Neutrophil (primary cell): ENCODE results near the gene ADGRV1.

Source experiments
- H3K27ac ChIP-seq: fragments of 200-600 bp; sonication (generic); 2 replicates; pipeline ENCODE4 v1.5.1; 2016; ENCODE audit warnings: mild to moderate bottlenecking, moderate library complexity
- H3K27me3 ChIP-seq: fragments of 200-600 bp; sonication (generic); 2 replicates; pipeline ENCODE4 v1.6.0; 2016; ENCODE audit warnings: mild to moderate bottlenecking
- H3K36me3 ChIP-seq: fragments of 200-600 bp; sonication (generic); 2 replicates; pipeline ENCODE4 v1.5.1; 2017
- H3K4me1 ChIP-seq, 2 experiments: fragments of 200-600 bp in 1 of 2; sonication (generic) in 1 of 2; 1 replicate in 1 of 2; 2 replicates in 1 of 2; pipeline versions ENCODE4 v1.5.1 to v1.6.1; 2013 to 2016; ENCODE audit warnings: low read depth in 1 of 2, low read length in 1 of 2, mild to moderate bottlenecking in 1 of 2, moderate library complexity in 1 of 2; ENCODE audit not compliant: control insufficient read depth in 1 of 2, insufficient read depth in 1 of 2
- H3K4me3 ChIP-seq, 2 experiments: fragments of 200-600 bp in 1 of 2; sonication (generic) in 1 of 2; 1 replicate in 1 of 2; 2 replicates in 1 of 2; pipeline ENCODE4 v1.5.1; 2013 to 2016; ENCODE audit warnings: low read depth in 1 of 2, low read length in 1 of 2, mild to moderate bottlenecking in 1 of 2, moderate library complexity in 1 of 2
- H3K9me3 ChIP-seq: fragments of 200-600 bp; sonication (generic); 2 replicates; pipeline ENCODE4 v1.5.1; 2016
- TF ChIP-seq, protein P1 (sequence below): fragments of 200-600 bp; sonication (generic); IDR thresholded peaks from 2 replicates; pipeline ENCODE4 v1.5.1; 2016; ENCODE audit warnings: antibody characterized with exemption

Gene ADGRV1

DNA sequence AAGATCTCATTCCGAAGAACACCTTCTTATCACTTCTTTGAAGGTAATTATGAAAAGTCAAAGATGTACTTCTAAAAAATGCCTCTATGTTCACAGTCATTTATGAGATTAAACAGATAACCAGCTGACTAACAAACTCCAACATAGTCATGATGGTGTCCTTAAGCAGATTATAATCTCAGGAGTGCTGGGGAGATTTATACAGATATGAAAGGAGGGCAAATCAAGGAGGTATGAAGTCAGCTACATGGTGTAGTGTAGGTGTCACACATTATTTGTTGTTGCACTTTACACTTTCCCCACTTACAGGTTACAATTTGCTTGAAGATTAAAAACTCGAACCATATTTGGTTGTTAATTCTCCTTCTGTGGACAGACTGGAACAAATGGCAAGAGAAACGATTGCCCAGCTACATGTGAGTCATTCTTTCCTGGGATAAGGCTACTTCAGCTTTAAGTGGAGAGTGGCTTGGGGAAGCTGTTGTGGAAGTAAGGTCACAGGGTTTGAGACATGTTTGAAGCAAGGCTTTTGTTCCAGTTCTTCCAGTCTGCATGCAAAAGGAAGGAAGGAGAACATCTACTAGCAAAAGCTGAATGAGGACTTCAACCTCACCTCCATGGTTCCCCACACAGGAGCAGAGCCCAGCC is 320.1 kb downstream of the ADGRV1 start:
- Histone ChIP-seq H3K9me3 (no peaks in the 10 kb centered on the region), H3K4me3 (no peak overlapping the region), H3K27ac (no peak overlapping the region), H3K36me3 (no peaks in the 10 kb centered on the region), H3K27me3 (no peaks in the 10 kb centered on the region), H3K4me1 (no peaks in the 10 kb centered on the region)
- TF ChIP-seq, protein P1, sequence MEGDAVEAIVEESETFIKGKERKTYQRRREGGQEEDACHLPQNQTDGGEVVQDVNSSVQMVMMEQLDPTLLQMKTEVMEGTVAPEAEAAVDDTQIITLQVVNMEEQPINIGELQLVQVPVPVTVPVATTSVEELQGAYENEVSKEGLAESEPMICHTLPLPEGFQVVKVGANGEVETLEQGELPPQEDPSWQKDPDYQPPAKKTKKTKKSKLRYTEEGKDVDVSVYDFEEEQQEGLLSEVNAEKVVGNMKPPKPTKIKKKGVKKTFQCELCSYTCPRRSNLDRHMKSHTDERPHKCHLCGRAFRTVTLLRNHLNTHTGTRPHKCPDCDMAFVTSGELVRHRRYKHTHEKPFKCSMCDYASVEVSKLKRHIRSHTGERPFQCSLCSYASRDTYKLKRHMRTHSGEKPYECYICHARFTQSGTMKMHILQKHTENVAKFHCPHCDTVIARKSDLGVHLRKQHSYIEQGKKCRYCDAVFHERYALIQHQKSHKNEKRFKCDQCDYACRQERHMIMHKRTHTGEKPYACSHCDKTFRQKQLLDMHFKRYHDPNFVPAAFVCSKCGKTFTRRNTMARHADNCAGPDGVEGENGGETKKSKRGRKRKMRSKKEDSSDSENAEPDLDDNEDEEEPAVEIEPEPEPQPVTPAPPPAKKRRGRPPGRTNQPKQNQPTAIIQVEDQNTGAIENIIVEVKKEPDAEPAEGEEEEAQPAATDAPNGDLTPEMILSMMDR = no peak

DNA sequence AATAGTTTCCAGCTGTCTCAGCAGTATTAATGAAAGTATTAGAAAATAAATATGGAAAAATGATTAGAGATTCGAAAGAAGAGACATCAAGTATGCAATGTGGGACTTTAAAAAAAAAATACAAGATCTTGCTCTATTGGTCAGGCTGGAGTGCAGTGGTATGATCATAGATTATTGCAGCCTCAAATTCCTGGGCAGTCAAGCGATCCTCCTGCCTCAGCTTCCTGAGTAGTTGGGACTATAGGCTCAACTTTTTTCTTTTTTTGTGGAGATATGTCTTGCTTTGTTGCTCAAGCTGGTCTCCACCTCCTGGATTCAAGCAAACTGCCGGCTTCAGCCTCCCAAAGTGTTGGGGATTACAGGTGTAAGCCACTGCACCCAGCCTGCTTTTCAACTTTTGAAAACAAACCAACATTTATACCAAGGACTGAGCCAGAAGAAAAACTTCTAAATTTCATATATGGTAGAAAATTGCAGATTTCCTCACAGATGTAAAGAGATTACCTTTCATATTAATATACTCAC is 323.1 kb downstream of the ADGRV1 start:
- no peaks in the 10 kb centered on the region for H3K9me3 ChIP-seq
- TF ChIP-seq, protein P1 = no peak
- H3K36me3 ChIP-seq = no peaks in the 10 kb centered on the region
- no peaks in the 10 kb centered on the region for H3K4me1 ChIP-seq
- no peaks in the 10 kb centered on the region for H3K27me3 ChIP-seq
- H3K27ac ChIP-seq = no peak overlapping the region
- no peak overlapping the region for H3K4me3 ChIP-seq

DNA sequence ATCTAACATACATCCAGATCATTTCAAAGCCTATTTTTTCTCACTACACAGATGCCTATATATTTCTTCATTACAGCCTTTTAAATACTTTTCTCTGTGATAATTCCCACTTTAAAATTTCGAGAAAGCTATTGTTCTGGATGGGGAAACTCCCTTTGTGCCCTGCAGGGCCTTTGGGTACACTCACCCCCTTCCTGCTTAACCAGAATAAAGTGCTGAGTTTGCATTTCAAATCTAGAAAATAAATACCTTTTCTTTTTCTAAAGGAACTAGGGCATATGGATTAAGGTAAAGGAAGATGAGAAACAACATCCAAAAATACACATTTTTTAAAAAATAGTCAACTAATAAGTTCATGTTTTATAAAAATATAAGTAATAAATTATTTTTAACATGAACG is 323.9 kb downstream of the ADGRV1 start:
- H3K27ac ChIP-seq = no peak overlapping the region
- TF ChIP-seq, protein P1 = no peak
- H3K9me3 ChIP-seq = no peaks in the 10 kb centered on the region
- no peaks in the 10 kb centered on the region for H3K27me3 ChIP-seq
- no peaks in the 10 kb centered on the region for H3K36me3 ChIP-seq
- no peak overlapping the region for H3K4me3 ChIP-seq
- no peaks in the 10 kb centered on the region for H3K4me1 ChIP-seq

DNA sequence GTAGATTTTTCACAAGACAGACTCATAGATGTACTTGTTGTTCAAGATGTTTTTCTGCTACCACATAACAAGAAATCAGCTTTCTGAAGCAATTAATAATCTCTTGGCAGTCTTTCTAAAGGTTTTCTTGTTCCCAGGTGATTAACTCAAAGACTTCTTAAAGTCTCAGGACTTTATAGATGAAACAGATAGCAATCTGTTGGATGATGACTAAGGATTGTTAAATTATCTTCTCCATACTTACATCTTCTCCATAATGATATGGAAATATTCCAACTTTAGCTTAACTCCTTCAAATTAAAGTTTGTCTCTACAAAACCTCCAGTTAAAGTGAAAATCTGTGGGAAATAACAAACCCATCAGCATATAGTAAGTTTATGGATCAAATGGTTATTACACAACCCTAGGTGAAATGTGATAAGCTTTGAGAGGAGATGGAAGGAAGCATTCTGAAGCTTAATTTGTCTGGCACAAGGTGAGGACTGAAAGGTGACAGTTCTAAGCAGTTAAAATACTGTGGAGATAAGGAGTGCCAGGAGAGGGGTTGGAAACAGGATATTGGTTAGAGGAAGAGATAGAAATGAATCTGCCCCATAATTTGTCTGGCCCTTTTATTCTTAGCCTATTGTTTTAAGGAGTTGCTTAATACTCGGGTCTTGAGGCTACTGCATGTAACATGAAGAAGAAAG is 326.7 kb downstream of the ADGRV1 start:
- Histone ChIP-seq H3K27ac (no peak overlapping the region), H3K27me3 (no peaks in the 10 kb centered on the region), H3K4me3 (no peak overlapping the region), H3K9me3 (no peaks in the 10 kb centered on the region), H3K4me1 (no peaks in the 10 kb centered on the region), H3K36me3 (no peaks in the 10 kb centered on the region)
- TF ChIP-seq, protein P1 = no peak

DNA sequence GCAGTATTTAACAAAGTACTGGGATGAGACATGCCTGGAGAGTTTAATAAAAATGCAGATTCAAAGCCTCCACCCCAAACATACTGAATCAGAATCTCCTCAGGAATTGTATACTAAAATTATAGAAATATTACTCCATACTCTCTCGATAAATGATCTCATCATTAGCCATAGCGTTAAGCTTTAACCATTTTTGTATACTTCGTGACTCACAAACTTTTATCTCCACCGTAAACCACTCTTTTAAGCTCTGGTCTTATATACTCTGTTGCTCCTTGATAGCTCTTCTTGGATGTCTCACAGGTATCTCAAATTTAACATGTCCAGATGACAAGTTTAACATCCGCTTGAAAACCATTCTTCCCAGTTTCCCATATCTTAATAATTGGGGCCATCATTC is 327.8 kb downstream of the ADGRV1 start:
- no peaks in the 10 kb centered on the region for H3K27me3 ChIP-seq
- H3K36me3 ChIP-seq = no peaks in the 10 kb centered on the region
- H3K9me3 ChIP-seq = no peaks in the 10 kb centered on the region
- H3K4me3 ChIP-seq = no peak overlapping the region
- TF ChIP-seq, protein P1 = no peak
- H3K4me1 ChIP-seq = no peaks in the 10 kb centered on the region
- no peak overlapping the region for H3K27ac ChIP-seq
